Body of pancreas (tissue), 4 donors: ENCODE measurements around the gene IMMT.

Experiments
- CTCF ChIP-seq, 7 experiments: fragments of 450-650 bp in 4 of 7; fragments of 200-600 bp in 3 of 7; sonication (generic) in 3 of 7; IDR thresholded peaks; one replicate each; pipeline ENCODE4 v1.5.1; 2016 to 2019; ENCODE audit warnings: antibody characterized with exemption in 7 of 7
- POLR2A ChIP-seq, 3 donors: fragments of 450-650 bp; IDR thresholded peaks; one replicate each; pipeline ENCODE4 v1.6.1; 2016; ENCODE audit warnings: antibody characterized with exemption in 3 of 3, mild to moderate bottlenecking in 2 of 3

- no peak for TF ChIP-seq CTCF (IDR thresholded peaks at IDR 0.05)
- TF ChIP-seq POLR2A (IDR thresholded peaks at IDR 0.05) = no peak
Observed at GRCh38 chr2:86139981-86140380, 55.3 kb downstream of the IMMT start.
